SW 1271 (cell line): ENCODE data around the gene NOD1.
"Not testable (repeated sequence)": the region's sequence is repeated elsewhere in the genome, so short reads cannot be mapped to it uniquely, and the experiment has no call there.

Experiments used
- DNase-seq, 2 experiments: peaks; one replicate each; lab custom pipeline; 2025; lab: John Stamatoyannopoulos, UW

The NOD1 gene

GRCh38 chr7:30447466-30447865, 31.1 kb downstream of the NOD1 start:
- DNase-seq: no peak

GRCh38 chr7:30446266-30446665, 32.3 kb downstream of the NOD1 start:
- no peak for DNase-seq

- peak in 1 of 2 experiments; percentile 10 for DNase-seq
Measured at GRCh38 chr7:30445770-30446169, 32.8 kb downstream of the NOD1 start.

- DNase-seq: no peak
Measured at GRCh38 chr7:30437823-30438574, 40.6 kb downstream of the NOD1 start.

- no peak for DNase-seq
Measured at GRCh38 chr7:30436518-30436917, 42.1 kb downstream of the NOD1 start.

- DNase-seq: no peak
Measured at GRCh38 chr7:30436046-30436445, 42.5 kb downstream of the NOD1 start.

GRCh38 chr7:30434140-30434799, 44.3 kb downstream of the NOD1 start:
- DNase-seq: no peak

- no peak for DNase-seq
Measured at GRCh38 chr7:30433506-30433905, 45.1 kb downstream of the NOD1 start.

- DNase-seq: no peak
Measured at GRCh38 chr7:30433082-30433481, 45.5 kb downstream of the NOD1 start.

GRCh38 chr7:30430777-30431176, 47.8 kb downstream of the NOD1 start:
- no peak for DNase-seq

GRCh38 chr7:30430276-30430675, 48.3 kb downstream of the NOD1 start:
- DNase-seq: no peak

- DNase-seq: no peak
Measured at GRCh38 chr7:30429156-30429530, 49.4 kb downstream of the NOD1 start.

- no peak for DNase-seq
Measured at GRCh38 chr7:30428246-30429155, 50.1 kb downstream of the NOD1 start.

- DNase-seq: no peak
Measured at GRCh38 chr7:30427296-30428070, 51.1 kb downstream of the NOD1 start.

- DNase-seq: no peak
Measured at GRCh38 chr7:30424506-30424905, 54.1 kb downstream of the NOD1 start.

GRCh38 chr7:30423788-30424505, 54.6 kb downstream of the NOD1 start:
- DNase-seq: no peak

GRCh38 chr7:30422922-30423321, 55.7 kb downstream of the NOD1 start:
- DNase-seq: no peak

GRCh38 chr7:30421647-30422196, 56.9 kb downstream of the NOD1 start:
- no peak for DNase-seq

- DNase-seq: no peak
Measured at GRCh38 chr7:30420662-30421061, 57.9 kb downstream of the NOD1 start.

- not testable (repeated sequence) for DNase-seq
Measured at GRCh38 chr7:30420080-30420479, 58.5 kb downstream of the NOD1 start.

GRCh38 chr7:30413864-30414263, 64.7 kb downstream of the NOD1 start:
- no peak for DNase-seq
